Stimulated activated CD8-positive, alpha-beta memory T cell treated with anti-CD3 and anti-CD28 coated beads, Interleukin-4, amount 100 ng/mL, for 4 hours (primary cell): ENCODE data around the gene SLC1A3.

Source experiments
- DNase-seq, 2 donors: peaks; one replicate each; pipeline ENCODE4 v3.0.0-alpha.2; 2020; ENCODE audit warnings: low read depth in 2 of 2, low spot score in 1 of 2

Gene SLC1A3

GRCh38 chr5:36712706-36713105, 106.3 kb downstream of the SLC1A3 start:
- DNase-seq: no peak

GRCh38 chr5:36713541-36713940, 107.1 kb downstream of the SLC1A3 start:
- DNase-seq: no peak

GRCh38 chr5:36717131-36717695, 110.8 kb downstream of the SLC1A3 start:
- no peak for DNase-seq

- no peak for DNase-seq
Measured at GRCh38 chr5:36719282-36719681, 112.9 kb downstream of the SLC1A3 start.

GRCh38 chr5:36720688-36721087, 114.3 kb downstream of the SLC1A3 start:
- no peak for DNase-seq

GRCh38 chr5:36721664-36722235, 115.3 kb downstream of the SLC1A3 start:
- no peak for DNase-seq

GRCh38 chr5:36722900-36723299, 116.5 kb downstream of the SLC1A3 start:
- no peak for DNase-seq

- no peak for DNase-seq
Measured at GRCh38 chr5:36723912-36724311, 117.5 kb downstream of the SLC1A3 start.

- DNase-seq: no peak
Measured at GRCh38 chr5:36724467-36725332, 118.3 kb downstream of the SLC1A3 start.

GRCh38 chr5:36726317-36726716, 119.9 kb downstream of the SLC1A3 start:
- no peak for DNase-seq

- no peak for DNase-seq
Measured at GRCh38 chr5:36726767-36727166, 120.4 kb downstream of the SLC1A3 start.

GRCh38 chr5:36728697-36729543, 122.5 kb downstream of the SLC1A3 start:
- DNase-seq: no peak

- DNase-seq: no peak
Measured at GRCh38 chr5:36730537-36731216, 124.3 kb downstream of the SLC1A3 start.

GRCh38 chr5:36733183-36733582, 126.8 kb downstream of the SLC1A3 start:
- no peak for DNase-seq

- no peak for DNase-seq
Measured at GRCh38 chr5:36734422-36734821, 128.0 kb downstream of the SLC1A3 start.

GRCh38 chr5:36735891-36736290, 129.5 kb downstream of the SLC1A3 start:
- no peak for DNase-seq
